Measurements from ENCODE around the gene MTMR12.

MTMR12 gene

DNA sequence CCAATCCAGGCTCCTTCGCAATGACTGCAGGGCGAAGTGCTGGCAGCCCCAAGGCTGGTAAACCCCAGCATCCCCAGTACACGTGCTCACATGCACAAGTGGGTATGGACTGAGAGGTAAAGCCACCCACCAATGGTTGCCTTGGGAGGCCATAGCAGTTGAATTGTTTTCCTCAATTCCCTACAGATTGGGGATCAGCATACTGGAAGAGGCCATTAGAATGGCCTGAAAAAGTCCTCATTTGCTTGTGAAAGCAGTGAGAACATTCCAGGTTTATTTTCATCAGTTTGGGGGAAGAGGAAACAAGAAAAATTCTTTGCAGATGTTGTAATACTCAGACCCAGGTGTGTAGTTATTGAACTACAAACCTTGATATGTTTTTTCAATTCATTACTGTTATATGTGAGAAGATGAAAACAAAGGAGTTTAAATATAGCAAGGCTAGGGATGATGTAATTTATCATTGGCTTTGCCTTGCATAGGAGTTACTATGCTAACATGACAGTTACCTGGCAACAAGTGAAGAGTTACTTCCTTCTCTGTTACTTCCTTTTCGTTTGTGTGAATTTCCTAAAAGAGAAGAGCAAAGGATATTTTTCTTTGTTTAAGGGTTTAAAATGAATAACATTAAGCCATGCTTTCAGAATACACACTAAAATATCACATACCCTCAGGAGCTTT lies 36.4 kb downstream of the MTMR12 start:
- H3K27me3 Mint-ChIP-seq: no peaks in the 10 kb centered on the region
- H3K9me3 Mint-ChIP-seq: no peaks in the 10 kb centered on the region
- H3K27ac Mint-ChIP-seq: peak overlapping the region; percentile 62
- H3K4me1 Mint-ChIP-seq: peaks cover 54% of the 10 kb centered on the region
- H3K4me3 Mint-ChIP-seq: peak overlapping the region; percentile 44
- peaks cover 9% of the 10 kb centered on the region for H3K36me3 Mint-ChIP-seq

DNA sequence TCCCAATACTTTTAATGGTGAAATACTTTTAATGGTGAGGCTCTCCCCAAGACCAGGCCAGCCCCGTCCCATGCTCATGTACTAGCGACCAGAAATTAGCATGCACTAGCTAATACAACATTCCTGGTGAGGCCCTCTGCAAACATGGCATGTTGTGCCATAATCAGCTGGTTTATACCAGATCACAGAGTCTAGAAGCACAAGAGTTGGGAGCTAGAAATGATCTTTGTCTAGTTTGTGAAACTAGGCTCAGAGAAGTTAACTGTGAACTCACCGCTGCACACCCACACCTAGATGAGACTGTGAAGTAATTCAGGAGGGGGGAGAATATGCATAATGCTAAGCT lies 37.4 kb downstream of the MTMR12 start:
- H3K9me3 Mint-ChIP-seq: no peaks in the 10 kb centered on the region

DNA sequence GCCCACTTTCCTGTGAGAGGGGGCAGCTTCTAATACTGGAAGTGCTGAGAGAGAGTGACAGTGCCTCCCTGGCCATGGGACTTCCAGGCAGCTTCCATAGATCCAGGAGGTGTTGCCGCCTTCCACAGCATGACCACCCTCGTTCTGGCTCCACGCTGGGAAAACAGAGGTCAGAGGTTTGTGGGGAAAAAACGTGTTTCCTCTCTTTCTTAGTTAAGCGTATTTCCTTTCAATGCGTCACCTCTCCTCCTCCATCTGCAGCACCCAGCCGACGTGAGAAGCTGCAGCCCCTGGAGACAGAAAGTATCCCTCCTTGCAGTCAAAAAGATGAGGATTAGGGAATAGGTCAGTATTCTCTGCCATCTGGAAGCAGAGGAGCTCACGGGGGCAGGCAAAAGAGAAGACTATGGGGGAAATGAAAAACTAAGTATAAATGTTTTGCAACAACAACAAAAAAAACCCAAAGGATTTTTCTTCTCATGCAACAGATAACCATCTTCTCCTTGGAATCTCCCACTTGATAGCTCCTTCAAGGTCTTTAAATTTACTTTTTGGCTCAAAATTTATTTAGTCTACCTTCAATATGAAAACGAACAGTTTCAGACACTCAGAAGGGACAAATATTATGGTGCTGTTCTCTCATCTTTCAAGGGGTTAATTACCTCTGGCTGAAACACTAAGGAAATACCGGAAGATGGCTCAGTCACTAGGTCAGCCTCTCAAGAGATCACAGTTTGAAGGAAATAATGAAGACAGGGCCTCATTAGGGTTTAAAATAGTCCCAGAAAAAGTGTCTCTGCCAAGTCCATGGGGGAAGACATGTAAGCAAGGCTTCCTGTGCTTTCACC lies 38.0 kb downstream of the MTMR12 start:
- H3K9me3 Mint-ChIP-seq: no peaks in the 10 kb centered on the region
- H3K27me3 Mint-ChIP-seq: no peaks in the 10 kb centered on the region
- H3K36me3 Mint-ChIP-seq: peaks cover 9% of the 10 kb centered on the region
- H3K27ac Mint-ChIP-seq: no peak overlapping the region
- H3K4me3 Mint-ChIP-seq: no peak overlapping the region
- H3K4me1 Mint-ChIP-seq: peaks cover 38% of the 10 kb centered on the region

More for the DNA sequence above, 37.4 kb downstream of the MTMR12 start:
- Mint-ChIP-seq H3K36me3 (peaks cover 5% of the 10 kb centered on the region), H3K27ac (peak overlapping the region; percentile 66), H3K4me3 (peak overlapping the region; percentile 6), H3K4me1 (peaks cover 44% of the 10 kb centered on the region), H3K27me3 (no peaks in the 10 kb centered on the region)

DNA sequence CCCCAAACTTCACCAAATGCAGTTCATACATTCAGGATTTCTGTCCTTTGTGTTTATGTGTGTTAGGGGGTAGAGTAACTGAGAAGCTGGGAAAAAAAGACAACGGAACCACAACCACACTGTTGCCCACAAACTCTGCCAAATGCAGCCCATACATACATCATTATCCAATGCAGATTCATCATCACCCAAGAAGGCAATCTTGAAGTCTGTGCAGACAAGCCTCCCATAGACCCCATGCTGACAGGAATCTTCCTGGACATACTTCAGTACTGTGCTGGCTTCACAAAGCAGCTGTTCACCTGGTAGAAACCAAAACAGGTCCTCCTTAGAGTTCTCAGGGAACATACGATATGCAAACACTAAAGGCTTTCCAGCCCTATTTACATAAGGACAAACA lies 38.9 kb downstream of the MTMR12 start:
- no peaks in the 10 kb centered on the region for H3K9me3 Mint-ChIP-seq
- H3K27me3 Mint-ChIP-seq: no peaks in the 10 kb centered on the region
- peaks cover 10% of the 10 kb centered on the region for H3K36me3 Mint-ChIP-seq
- no peak overlapping the region for H3K4me3 Mint-ChIP-seq
- no peak overlapping the region for H3K27ac Mint-ChIP-seq
- peaks cover 33% of the 10 kb centered on the region for H3K4me1 Mint-ChIP-seq

DNA sequence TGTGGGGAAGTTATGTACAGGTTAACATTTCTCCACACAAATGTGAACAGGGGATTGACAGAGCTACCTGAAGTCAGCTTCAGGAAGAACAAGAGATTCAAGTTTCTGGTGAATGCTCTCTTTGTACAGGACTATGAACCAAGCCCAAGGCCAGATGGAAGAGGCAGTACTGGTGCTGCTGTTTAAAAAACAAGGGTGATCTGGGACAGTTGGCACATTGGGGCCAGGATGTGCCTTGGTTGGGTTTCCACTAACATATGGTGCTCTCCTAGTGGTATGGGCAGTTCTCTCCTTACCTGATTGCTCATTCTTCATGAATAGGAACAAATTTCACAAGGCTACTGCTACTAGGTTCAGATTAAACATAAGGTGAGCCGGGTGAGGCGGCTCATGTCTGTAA lies 40.0 kb downstream of the MTMR12 start:
- peaks cover 12% of the 10 kb centered on the region for H3K36me3 Mint-ChIP-seq

DNA sequence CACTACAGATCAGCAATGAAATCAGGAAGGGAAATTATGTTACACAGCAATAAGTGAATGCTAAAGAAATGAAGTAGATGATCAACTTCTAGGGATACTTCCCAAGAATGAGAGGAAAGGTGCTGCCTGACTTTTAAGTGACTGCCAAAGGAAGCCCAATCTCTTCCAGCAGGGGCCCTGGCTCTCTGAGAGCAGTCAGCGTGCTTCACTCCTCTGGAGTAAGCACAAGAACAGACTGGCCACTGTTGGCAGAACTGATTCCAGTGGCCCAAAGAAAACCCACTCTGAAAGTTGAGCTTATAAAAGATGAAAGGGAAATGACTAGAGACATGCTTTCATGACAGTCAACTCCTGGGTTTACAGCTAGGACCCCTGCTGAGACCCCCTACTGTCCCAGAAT lies 41.8 kb downstream of the MTMR12 start:
- Mint-ChIP-seq H3K4me3 (no peak overlapping the region), H3K9me3 (no peaks in the 10 kb centered on the region), H3K27me3 (no peaks in the 10 kb centered on the region), H3K4me1 (peaks cover 6% of the 10 kb centered on the region), H3K36me3 (peaks cover 15% of the 10 kb centered on the region), H3K27ac (no peak overlapping the region)

More for the DNA sequence above, 40.0 kb downstream of the MTMR12 start:
- Mint-ChIP-seq H3K4me3 (no peak overlapping the region), H3K27me3 (no peaks in the 10 kb centered on the region), H3K27ac (no peak overlapping the region), H3K4me1 (peaks cover 22% of the 10 kb centered on the region), H3K9me3 (no peaks in the 10 kb centered on the region)

DNA sequence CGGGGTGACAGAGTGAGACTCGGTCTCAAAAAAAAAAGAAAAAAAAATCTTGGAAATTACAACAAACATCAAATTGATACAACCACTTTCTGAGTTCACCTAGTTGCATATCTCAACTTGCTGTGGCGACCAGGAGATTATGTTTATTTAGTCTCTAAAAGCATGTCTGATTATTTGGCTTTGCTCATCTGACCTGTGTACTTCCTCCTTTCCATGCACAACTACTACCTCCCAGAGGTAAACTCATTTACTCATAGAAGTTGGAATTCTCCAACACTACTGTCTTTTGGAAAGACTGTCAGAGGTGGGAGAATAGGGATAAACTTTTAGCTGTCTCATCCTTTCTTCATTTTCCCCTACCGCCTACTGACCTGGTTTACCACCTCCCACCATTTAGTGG lies 42.6 kb downstream of the MTMR12 start:
- Mint-ChIP-seq H3K4me3 (no peak overlapping the region), H3K27me3 (no peaks in the 10 kb centered on the region), H3K36me3 (peaks cover 13% of the 10 kb centered on the region), H3K4me1 (no peaks in the 10 kb centered on the region), H3K9me3 (no peaks in the 10 kb centered on the region), H3K27ac (no peak overlapping the region)

DNA sequence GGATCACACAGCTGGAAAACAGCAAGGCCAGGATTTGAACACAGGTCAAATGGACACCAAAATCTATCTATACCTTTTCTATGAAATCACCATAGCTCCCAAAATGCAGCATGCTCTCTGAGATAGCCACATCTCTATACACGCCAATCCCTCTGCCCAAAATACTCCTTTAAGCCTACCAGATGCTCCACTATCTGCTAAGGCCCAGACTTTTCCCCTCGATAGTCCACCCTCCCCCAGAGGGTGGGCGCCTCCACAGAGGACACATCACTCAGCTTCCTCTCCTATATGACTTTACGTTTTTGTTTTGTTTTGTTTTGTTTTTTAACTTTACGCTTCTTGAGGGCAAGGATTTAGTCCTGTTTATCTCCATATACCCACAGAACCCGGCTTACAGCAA lies 46.8 kb downstream of the MTMR12 start:
- Mint-ChIP-seq H3K4me1 (peaks cover 6% of the 10 kb centered on the region), H3K27me3 (no peaks in the 10 kb centered on the region), H3K9me3 (no peaks in the 10 kb centered on the region), H3K36me3 (peaks cover 28% of the 10 kb centered on the region), H3K4me3 (no peak overlapping the region), H3K27ac (no peak overlapping the region)

DNA sequence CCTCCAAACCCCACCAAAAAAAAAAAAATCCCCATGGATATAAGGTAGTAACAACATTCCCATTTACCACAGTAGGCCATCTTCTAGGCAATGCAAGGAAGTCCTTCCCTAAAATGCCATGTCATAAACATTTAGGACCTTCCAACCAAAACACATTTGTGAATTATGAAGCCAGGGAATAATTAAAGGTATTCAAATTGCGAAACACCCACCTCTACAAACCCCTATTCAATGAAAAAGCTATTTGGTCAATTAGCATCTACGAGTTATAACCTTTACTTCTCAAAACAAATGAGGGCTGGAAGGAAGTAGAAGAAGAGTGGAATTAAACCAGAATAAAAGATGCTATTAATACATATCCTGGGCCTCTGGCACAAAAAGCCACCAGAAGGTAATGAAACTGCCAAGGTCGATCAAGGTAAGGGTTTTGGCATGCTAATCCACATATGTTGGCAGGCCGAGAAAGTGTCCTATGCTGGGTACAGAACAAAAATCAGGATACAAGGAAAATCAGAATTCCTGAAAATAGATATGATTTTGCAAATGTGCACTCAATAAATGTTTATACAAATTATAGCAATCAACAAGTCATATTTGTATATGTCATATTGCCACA lies 47.7 kb downstream of the MTMR12 start:
- no peak overlapping the region for H3K4me3 Mint-ChIP-seq
- peaks cover 24% of the 10 kb centered on the region for H3K36me3 Mint-ChIP-seq
- H3K9me3 Mint-ChIP-seq: no peaks in the 10 kb centered on the region
- H3K27ac Mint-ChIP-seq: no peak overlapping the region
- H3K27me3 Mint-ChIP-seq: no peaks in the 10 kb centered on the region
- peaks cover 6% of the 10 kb centered on the region for H3K4me1 Mint-ChIP-seq

DNA sequence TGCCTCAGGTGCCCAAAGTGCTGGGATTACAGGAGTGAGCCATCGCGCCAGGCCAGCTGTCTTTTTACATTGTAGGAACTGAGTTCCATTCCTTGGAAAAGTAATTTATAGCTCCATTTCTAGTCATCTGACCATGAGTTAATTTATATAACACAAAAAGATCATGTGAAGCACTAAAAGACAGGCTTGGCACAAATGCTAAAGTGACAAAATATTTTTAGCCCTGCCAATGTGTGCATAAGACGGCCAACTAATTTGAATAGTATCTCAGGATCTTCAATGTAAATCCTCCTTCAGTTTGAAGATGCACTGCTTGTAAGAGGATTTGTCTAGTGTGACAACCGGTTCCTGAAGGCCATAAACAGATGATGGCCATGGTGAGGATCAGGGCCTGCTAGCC lies 49.1 kb downstream of the MTMR12 start:
- no peaks in the 10 kb centered on the region for H3K9me3 Mint-ChIP-seq
- H3K4me1 Mint-ChIP-seq: peaks cover 6% of the 10 kb centered on the region
- peaks cover 27% of the 10 kb centered on the region for H3K36me3 Mint-ChIP-seq
- H3K27me3 Mint-ChIP-seq: no peaks in the 10 kb centered on the region
- no peak overlapping the region for H3K27ac Mint-ChIP-seq
- H3K4me3 Mint-ChIP-seq: no peak overlapping the region

DNA sequence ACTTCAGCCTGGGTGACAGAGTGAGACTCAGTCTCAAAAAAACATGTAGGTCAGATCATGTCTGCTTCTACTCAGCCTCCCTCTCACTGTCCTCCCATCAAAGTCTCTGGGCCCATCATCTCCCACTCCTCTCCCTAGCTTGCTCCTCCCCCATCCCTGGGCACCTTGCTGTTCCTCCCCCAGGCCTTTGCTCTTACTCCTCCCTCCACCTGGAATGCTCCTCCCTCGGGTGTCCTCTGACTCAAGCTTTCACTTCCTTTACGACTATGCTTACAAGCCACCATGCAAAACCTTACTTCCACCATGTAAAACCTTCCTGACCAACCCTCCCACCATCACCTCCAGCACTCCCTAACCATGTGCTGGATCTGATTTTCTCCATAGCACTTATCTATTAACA lies 51.5 kb downstream of the MTMR12 start:
- Mint-ChIP-seq H3K27me3 (no peaks in the 10 kb centered on the region), H3K4me3 (no peak overlapping the region), H3K9me3 (no peaks in the 10 kb centered on the region), H3K27ac (peak overlapping the region; percentile 56), H3K36me3 (peaks cover 28% of the 10 kb centered on the region), H3K4me1 (peaks cover 6% of the 10 kb centered on the region)

DNA sequence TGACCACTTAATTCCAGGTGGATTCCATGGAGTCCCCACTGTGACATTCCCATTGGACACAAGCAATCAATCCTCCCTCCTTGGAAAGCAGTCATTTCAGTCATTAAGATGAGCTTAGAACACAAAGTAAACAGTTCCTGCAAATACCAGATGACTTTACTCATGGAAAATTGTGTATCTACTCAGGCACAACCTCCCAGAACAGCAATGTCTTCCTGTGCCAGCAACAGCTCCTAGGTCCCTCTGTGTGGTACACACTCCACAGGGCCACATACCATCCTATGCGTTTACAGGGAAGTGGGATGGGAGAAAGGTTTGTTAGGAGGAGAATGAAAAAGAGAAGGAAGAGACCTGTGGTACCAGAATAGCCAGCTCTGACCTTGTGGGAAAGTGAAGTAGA lies 53.7 kb downstream of the MTMR12 start:
- no peaks in the 10 kb centered on the region for H3K27me3 Mint-ChIP-seq
- H3K9me3 Mint-ChIP-seq: no peaks in the 10 kb centered on the region
- H3K27ac Mint-ChIP-seq: no peak overlapping the region
- peaks cover 28% of the 10 kb centered on the region for H3K36me3 Mint-ChIP-seq
- H3K4me3 Mint-ChIP-seq: no peak overlapping the region
- H3K4me1 Mint-ChIP-seq: peaks cover 6% of the 10 kb centered on the region

DNA sequence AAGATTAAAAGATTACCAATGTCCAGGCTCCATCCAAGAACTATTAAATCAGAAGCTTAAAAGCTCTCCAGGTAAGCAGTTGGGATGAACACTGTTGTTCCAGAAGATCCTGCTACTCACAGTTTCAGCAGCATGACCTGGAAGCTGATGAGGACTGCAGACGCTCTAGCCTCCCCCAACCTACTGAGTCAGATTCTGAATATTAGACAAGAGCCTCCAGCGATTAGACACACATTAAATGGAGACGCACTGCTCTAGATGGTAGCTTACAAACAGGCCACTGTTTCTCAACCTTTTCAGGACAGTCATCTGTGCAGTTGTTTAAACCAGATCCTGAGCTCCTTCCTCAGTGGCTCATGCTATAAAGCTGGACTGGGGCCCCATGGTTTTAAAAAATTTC lies 54.3 kb downstream of the MTMR12 start:
- Mint-ChIP-seq H3K36me3 (peaks cover 28% of the 10 kb centered on the region), H3K9me3 (no peaks in the 10 kb centered on the region), H3K27me3 (no peaks in the 10 kb centered on the region)

DNA sequence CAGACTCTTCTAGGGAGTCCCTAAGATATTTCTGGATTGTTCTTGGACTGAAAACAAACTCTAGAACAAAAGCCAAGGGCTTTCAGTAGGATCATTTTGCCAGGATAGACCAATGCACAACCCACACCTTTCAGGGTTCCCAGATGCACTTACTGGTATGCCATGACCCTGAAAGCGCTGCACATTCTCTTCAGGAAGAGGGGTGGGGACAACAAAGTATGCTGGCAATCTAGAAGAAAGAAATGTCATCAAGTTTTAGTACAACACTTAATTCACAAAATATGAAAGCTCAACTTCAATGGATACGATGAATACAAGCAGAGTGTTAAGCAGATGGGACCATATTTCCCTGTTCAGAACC lies 57.2 kb downstream of the MTMR12 start:
- Mint-ChIP-seq H3K36me3 (peaks cover 19% of the 10 kb centered on the region), H3K27ac (no peak overlapping the region), H3K27me3 (no peaks in the 10 kb centered on the region), H3K4me1 (no peaks in the 10 kb centered on the region), H3K4me3 (no peak overlapping the region), H3K9me3 (no peaks in the 10 kb centered on the region)

More for the DNA sequence above, 54.3 kb downstream of the MTMR12 start:
- Mint-ChIP-seq H3K4me1 (peaks cover 6% of the 10 kb centered on the region), H3K27ac (no peak overlapping the region), H3K4me3 (no peak overlapping the region)

DNA sequence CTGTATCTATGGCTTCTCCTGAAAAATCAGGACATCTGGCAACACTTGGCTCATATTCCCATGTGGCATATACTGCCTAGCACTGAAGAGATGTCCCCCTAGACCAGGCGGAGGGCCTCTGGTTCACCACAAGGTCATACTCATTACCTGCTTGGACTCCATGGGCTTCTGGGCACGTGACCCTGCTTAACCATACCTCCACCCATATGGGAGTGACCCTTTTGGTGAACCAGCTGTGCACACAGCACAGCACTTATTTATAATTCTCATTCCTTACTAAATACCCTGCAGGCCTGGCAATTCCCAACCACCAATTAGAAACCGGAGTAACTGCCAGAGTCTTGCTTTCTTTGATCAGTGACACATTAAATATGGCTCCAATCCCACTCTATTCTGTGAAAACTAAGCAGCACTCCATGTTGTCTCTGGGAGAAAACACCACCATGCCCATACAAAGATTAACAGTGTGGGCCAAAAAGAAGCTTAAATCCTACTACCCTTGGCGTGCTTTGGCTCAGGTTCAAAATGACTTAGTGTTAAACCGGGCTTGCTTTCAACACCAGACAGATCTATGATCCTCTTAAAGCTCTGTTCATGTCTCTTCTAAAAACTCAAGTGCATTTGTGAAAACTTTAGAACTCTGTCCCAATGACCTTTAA lies 57.7 kb downstream of the MTMR12 start:
- Mint-ChIP-seq H3K36me3 (peaks cover 17% of the 10 kb centered on the region), H3K4me1 (no peaks in the 10 kb centered on the region), H3K27me3 (no peaks in the 10 kb centered on the region), H3K9me3 (no peaks in the 10 kb centered on the region), H3K27ac (no peak overlapping the region), H3K4me3 (no peak overlapping the region)

All from activated naive CD4-positive, alpha-beta T cell treated with anti-CD3 and anti-CD28 coated beads, Interleukin-2, amount 50 U/mL, for 24 hours (primary cell).